ENCODE data around the gene RASL10A.

Gene RASL10A

GRCh38 chr22:29305836-29306174 lies 9.7 kb downstream of the RASL10A start:
- no peak for DNase-seq (ENCODE audit: low read depth)

GRCh38 chr22:29302681-29303465 lies 12.6 kb downstream of the RASL10A start:
- no peak for DNase-seq (ENCODE audit: low read depth)

- DNase-seq (ENCODE audit: low read depth) = no peak
Observed at GRCh38 chr22:29302402-29302680, 13.2 kb downstream of the RASL10A start.

GRCh38 chr22:29301716-29302401 lies 13.6 kb downstream of the RASL10A start:
- DNase-seq (ENCODE audit: low read depth) = no peak

GRCh38 chr22:29300807-29301601 lies 14.5 kb downstream of the RASL10A start:
- no peak for DNase-seq (ENCODE audit: low read depth)

GRCh38 chr22:29300467-29300806 lies 15.1 kb downstream of the RASL10A start:
- DNase-seq (ENCODE audit: low read depth) = no peak

- DNase-seq (ENCODE audit: low read depth) = no peak
Observed at GRCh38 chr22:29299136-29299900, 16.2 kb downstream of the RASL10A start.

- DNase-seq (ENCODE audit: low read depth) = no peak
Observed at GRCh38 chr22:29298641-29299040, 16.9 kb downstream of the RASL10A start.

GRCh38 chr22:29292379-29292778 lies 23.1 kb downstream of the RASL10A start:
- DNase-seq (ENCODE audit: low read depth) = no peak

GRCh38 chr22:29291215-29291614 lies 24.3 kb downstream of the RASL10A start:
- no peak for DNase-seq (ENCODE audit: low read depth)

GRCh38 chr22:29290061-29290460 lies 25.4 kb downstream of the RASL10A start:
- DNase-seq (ENCODE audit: low read depth) = no peak

- DNase-seq (ENCODE audit: low read depth) = no peak
Observed at GRCh38 chr22:29288837-29289236, 26.7 kb downstream of the RASL10A start.

- DNase-seq (ENCODE audit: low read depth) = no peak
Observed at GRCh38 chr22:29284196-29284595, 31.3 kb downstream of the RASL10A start.

GRCh38 chr22:29277927-29278326 lies 37.6 kb downstream of the RASL10A start:
- no peak for DNase-seq (ENCODE audit: low read depth)

GRCh38 chr22:29275819-29276565 lies 39.5 kb downstream of the RASL10A start:
- DNase-seq (ENCODE audit: low read depth) = no peak

GRCh38 chr22:29275167-29275566 lies 40.3 kb downstream of the RASL10A start:
- no peak for DNase-seq (ENCODE audit: low read depth)

GRCh38 chr22:29272624-29273023 lies 42.9 kb downstream of the RASL10A start:
- no peak for DNase-seq (ENCODE audit: low read depth)

GRCh38 chr22:29270475-29271271 lies 44.8 kb downstream of the RASL10A start:
- no peak for DNase-seq (ENCODE audit: low read depth)

- DNase-seq (ENCODE audit: low read depth) = no peak
Observed at GRCh38 chr22:29269731-29270474, 45.6 kb downstream of the RASL10A start.

GRCh38 chr22:29269230-29269604 lies 46.3 kb downstream of the RASL10A start:
- no peak for DNase-seq (ENCODE audit: low read depth)

All from stimulated activated CD8-positive, alpha-beta memory T cell treated with anti-CD3 and anti-CD28 coated beads, Interleukin-7, amount 100 ng/mL, for 24 hours (primary cell).